HCT116 (cell line): ENCODE measurements around the gene TRMT11. TPM values are rescaled to one million over a fixed set of nuclear protein-coding genes. Genes with fewer than 3 reads are reported as not detected.

Experiments
- ATAC-seq: fragments of 200-7000 bp; cut with Tn5 transposase; 2 replicates; pipeline ENCODE4 v1.9.1; 2020; ENCODE audit warnings: mild to moderate bottlenecking, moderate library complexity
- BruUV-seq: library from RNA; stranded (reverse); fragments of 400-500 nt; replicated peaks from 2 replicates; lab custom pipeline; 2021; lab: Mats Ljungman, UMichigan
- CTCF ChIA-PET: fragments of 300-600 bp; sonication (Branson Sonifier 250); formaldehyde crosslinking; loops from one replicate; lab custom pipeline; 2021; ENCODE audit warnings: antibody characterized with exemption; lab: Charles Lee
- POLR2A ChIA-PET: fragments of 300-600, 350-600 bp; sonication (Branson Sonifier 250); formaldehyde crosslinking; loops from one replicate; lab custom pipeline; 2021; ENCODE audit warnings: antibody characterized with exemption; lab: Charles Lee
- RAD21 ChIA-PET, 2 experiments: fragments of 300-600 bp; sonication (Branson Sonifier 250); formaldehyde crosslinking; loops; one replicate each; lab custom pipeline; 2023; ENCODE audit warnings: low total read pairs in 2 of 2; ENCODE audit not compliant: uncharacterized antibody in 2 of 2, unreplicated experiment in 2 of 2, low non-redundant PET in 1 of 2; lab: Charles Lee
- DNase-seq: peaks from one replicate; pipeline ENCODE4 v3.0.0-alpha.2; 2010; ENCODE audit warnings: low read depth, low spot score
- H2AFZ ChIP-seq: fragments of 200-600 bp; shearing (Covaris generic), sonication (generic); 2 replicates; pipeline ENCODE4 v1.6.1; 2017; ENCODE audit warnings: low read depth, mixed run types, mixed read lengths, antibody characterized with exemption, low read length; ENCODE audit not compliant: poor library complexity, severe bottlenecking
- H3K27ac ChIP-seq: 2 replicates; pipeline ENCODE4 v1.5.1; 2012; ENCODE audit warnings: low read depth, low read length
- H3K27me3 ChIP-seq: fragments of 200-600 bp; sonication (generic); 2 replicates; pipeline ENCODE4 v1.6.1; 2016; ENCODE audit warnings: mixed run types, low read length, mixed read lengths; ENCODE audit not compliant: insufficient read depth
- H3K36me3 ChIP-seq, 2 experiments: fragments of 200-500 bp in 1 of 2; fragments of 200-600 bp in 1 of 2; sonication (Bioruptor generic) in 1 of 2; sonication (generic) in 1 of 2; 2 replicates each; pipeline versions ENCODE4 v1.5.1 to v1.6.1; 2014 to 2016; ENCODE audit warnings: low read length in 2 of 2, inconsistent platforms in 1 of 2, mixed read lengths in 1 of 2, mixed run types in 1 of 2; ENCODE audit not compliant: insufficient read depth in 2 of 2, control insufficient read depth in 1 of 2
- H3K4me1 ChIP-seq, 2 experiments: fragments of 200-600 bp in 1 of 2; sonication (generic) in 1 of 2; 2 replicates each; pipeline versions ENCODE4 v1.5.1 to v1.6.1; 2012 to 2017; ENCODE audit warnings: low read length in 2 of 2, inconsistent platforms in 1 of 2, mild to moderate bottlenecking in 1 of 2, mixed read lengths in 1 of 2, mixed run types in 1 of 2, moderate library complexity in 1 of 2; ENCODE audit not compliant: insufficient read depth in 2 of 2, control insufficient read depth in 1 of 2
- H3K4me2 ChIP-seq: fragments of 200-600 bp; sonication (generic); 2 replicates; pipeline ENCODE4 v1.6.1; 2017; ENCODE audit warnings: mixed run types, low read length, mixed read lengths
- H3K4me3 ChIP-seq, 2 experiments: fragments of 200-600 bp in 1 of 2; sonication (generic) in 1 of 2; replicated peaks in 1 of 2; 2 replicates each; pipeline ENCODE4 v1.5.1; 2011 to 2016; ENCODE audit warnings: low read length in 2 of 2, control low read depth in 1 of 2, low read depth in 1 of 2, mild to moderate bottlenecking in 1 of 2, mixed read lengths in 1 of 2, mixed run types in 1 of 2
- H3K79me2 ChIP-seq: fragments of 200-600 bp; sonication (generic); 2 replicates; pipeline ENCODE4 v1.6.1; 2017; ENCODE audit warnings: mild to moderate bottlenecking, mixed run types, low read length, moderate library complexity, mixed read lengths; ENCODE audit not compliant: insufficient read depth
- H3K9ac ChIP-seq: fragments of 200-600 bp; sonication (generic); 2 replicates; pipeline ENCODE4 v1.6.1; 2016; ENCODE audit warnings: low read length, mixed read lengths
- H3K9me2 ChIP-seq: fragments of 200-600 bp; sonication (generic), shearing (Covaris generic); 2 replicates; pipeline ENCODE4 v1.6.1; 2017; ENCODE audit warnings: mixed run types, mild to moderate bottlenecking, moderate library complexity; ENCODE audit not compliant: insufficient read depth
- H3K9me3 ChIP-seq, 2 experiments: fragments of 200-500 bp in 1 of 2; fragments of 200-600 bp in 1 of 2; sonication (Bioruptor generic) in 1 of 2; sonication (generic) in 1 of 2; 2 replicates each; pipeline ENCODE4 v1.6.1; 2014 to 2017; ENCODE audit warnings: low read length in 2 of 2, mixed read lengths in 2 of 2, inconsistent platforms in 1 of 2, low read depth in 1 of 2, mild to moderate bottlenecking in 1 of 2, mixed run types in 1 of 2, moderate library complexity in 1 of 2; ENCODE audit not compliant: control insufficient read depth in 1 of 2, insufficient read depth in 1 of 2
- H4K20me1 ChIP-seq: fragments of 200-600 bp; sonication (generic), shearing (Covaris generic); 2 replicates; pipeline ENCODE4 v1.6.1; 2017; ENCODE audit warnings: mixed run types, mild to moderate bottlenecking, moderate library complexity; ENCODE audit not compliant: insufficient read depth
- ATF3 ChIP-seq: IDR thresholded peaks from 2 replicates; pipeline ENCODE4 v1.6.1; 2012
- CBX3 ChIP-seq: IDR thresholded peaks from 2 replicates; pipeline ENCODE4 v1.6.1; 2012; ENCODE audit warnings: low read depth
- CTCF ChIP-seq, 3 experiments: fragments of 200-600 bp in 1 of 3; sonication (generic) in 1 of 3; IDR thresholded peaks in 2 of 3; conservative IDR thresholded peaks in 1 of 3; 2 replicates each; pipeline ENCODE4 v1.5.1; 2012 to 2017; ENCODE audit warnings: low read depth in 2 of 3, low read length in 2 of 3, antibody characterized with exemption in 1 of 3, borderline replicate concordance in 1 of 3, control low read depth in 1 of 3, mild to moderate bottlenecking in 1 of 3, mixed read lengths in 1 of 3, mixed run types in 1 of 3, moderate library complexity in 1 of 3; ENCODE audit not compliant: insufficient read depth in 1 of 3
- EZH2phosphoT487 ChIP-seq: fragments of 200-600 bp; IDR thresholded peaks from 2 replicates; pipeline ENCODE4 v1.6.1; 2018; ENCODE audit warnings: antibody characterized with exemption, borderline replicate concordance
- FOSL1 ChIP-seq: IDR thresholded peaks from 2 replicates; pipeline ENCODE4 v1.6.1; 2012; ENCODE audit warnings: low read depth
- JUND ChIP-seq: IDR thresholded peaks from 2 replicates; pipeline ENCODE4 v1.6.1; 2012
- MAX ChIP-seq: IDR thresholded peaks from 2 replicates; pipeline ENCODE4 v1.6.1; 2012
- POLR2A ChIP-seq: IDR thresholded peaks from 2 replicates; pipeline ENCODE4 v1.7.0; 2011; ENCODE audit warnings: borderline replicate concordance; ENCODE audit not compliant: insufficient read depth, insufficient read length; ENCODE audit errors: extremely low read depth
- POLR2AphosphoS5 ChIP-seq: IDR thresholded peaks from 2 replicates; pipeline ENCODE4 v1.6.1; 2011; ENCODE audit warnings: mild to moderate bottlenecking, low read depth, low read length, moderate library complexity
- RAD21 ChIP-seq: IDR thresholded peaks from 2 replicates; pipeline ENCODE4 v1.6.1; 2012; ENCODE audit warnings: low read depth, mild to moderate bottlenecking
- SP1 ChIP-seq: IDR thresholded peaks from 2 replicates; pipeline ENCODE4 v1.6.1; 2012; ENCODE audit warnings: low read depth
- YY1 ChIP-seq: IDR thresholded peaks from 2 replicates; pipeline ENCODE4 v1.6.1; 2011; ENCODE audit warnings: low read length, low read depth, moderate library complexity, mild to moderate bottlenecking; ENCODE audit not compliant: insufficient replicate concordance; ENCODE audit errors: extremely low read depth
- ZNF274 ChIP-seq: fragments of 200-500 bp; sonication (Bioruptor generic); IDR thresholded peaks from 2 replicates; pipeline ENCODE4 v1.6.1; 2014; ENCODE audit warnings: mild to moderate bottlenecking, low read depth, low read length, inconsistent platforms
- intact Hi-C: fragments of 100-400 bp; cut with micrococcal nuclease; formaldehyde crosslinking; loops from 2 replicates; pipeline ENCODE4 v1.10.0; 2022
- total RNA-seq: library from RNA; stranded (reverse); gene quantifications from one replicate; pipeline ENCODE4 v1.2.1, GENCODE V29; 2021; ENCODE audit not compliant: unreplicated experiment

TRMT11 gene
- total RNA-seq, 1 experiment from 2014 or later: 41.8 TPM

GRCh38 chr6:126077810-126078776 is 91.8 kb downstream of the TRMT11 start:
- H3K27me3 ChIP-seq: no peaks in the 10 kb centered on the region
- no peaks in the 10 kb centered on the region for H3K9me3 ChIP-seq
- no peaks in the 10 kb centered on the region for H3K4me1 ChIP-seq
- BruUV-seq: no TSS peak
- no peaks in the 10 kb centered on the region for H3K9me2 ChIP-seq
- TF ChIP-seq YY1: no peak
- no peak overlapping the region for H3K4me3 ChIP-seq
- H2AFZ ChIP-seq: no peak overlapping the region
- no peak overlapping the region for H3K4me2 ChIP-seq
- no peaks in the 10 kb centered on the region for H4K20me1 ChIP-seq
- ChIA-PET CTCF (no interaction called here), POLR2A (no interaction called here), RAD21 (no interaction called here)
- DNase-seq (no peak), ATAC-seq (no peak)
- no peaks in the 10 kb centered on the region for H3K36me3 ChIP-seq
- H3K79me2 ChIP-seq: no peaks in the 10 kb centered on the region
- H3K27ac ChIP-seq: no peak overlapping the region
- H3K9ac ChIP-seq: no peak overlapping the region
- intact Hi-C loops: no loop called here

- intact Hi-C loops: loop anchor here (2.0 kb wide), 1 partner anchor 57 kb away; no protein-coding TSS in a partner anchor
- Histone ChIP-seq H2AFZ (no peak overlapping the region), H3K27ac (no peak overlapping the region), H3K9ac (no peak overlapping the region), H3K27me3 (no peaks in the 10 kb centered on the region), H3K4me3 (no peak overlapping the region), H3K9me3 (no peaks in the 10 kb centered on the region), H3K4me1 (no peaks in the 10 kb centered on the region), H3K36me3 (0 out of 4 replicates have a peak, but pooled peaks cover 0 to 3% of the 10 kb centered on the region in 2 experiments), H3K9me2 (no peaks in the 10 kb centered on the region), H3K79me2 (no peaks in the 10 kb centered on the region), H4K20me1 (no peaks in the 10 kb centered on the region), H3K4me2 (no peak overlapping the region)
- POLR2A ChIA-PET: no interaction called here
- DNase-seq (no peak), ATAC-seq (no peak)
- BruUV-seq: no TSS peak
- CTCF ChIA-PET: no interaction called here
- RAD21 ChIA-PET: no interaction called here
- TF ChIP-seq FOSL1: no peak
- no peak for TF ChIP-seq SP1
- no peak for TF ChIP-seq CTCF (IDR thresholded peaks at IDR 0.05 in 2 of 3, conservative IDR thresholded peaks at IDR 0.05 in 1 of 3; ENCODE audit: borderline replicate concordance in 1 of 3, insufficient read depth in 1 of 3, low read depth in 2 of 3, low read length in 2 of 3)
- no peak for TF ChIP-seq EZH2phosphoT487
- TF ChIP-seq MAX: no peak
- TF ChIP-seq YY1: no peak
- TF ChIP-seq CBX3: no peak
- no peak for TF ChIP-seq JUND
- no peak for TF ChIP-seq ZNF274
- TF ChIP-seq RAD21: no peak
- TF ChIP-seq POLR2AphosphoS5: no peak
- no peak for TF ChIP-seq POLR2A
- TF ChIP-seq ATF3: no peak
Measured at GRCh38 chr6:126083875-126084274, 97.5 kb downstream of the TRMT11 start.
